Measurements from ENCODE around the gene MRPS14. TPM values are rescaled to one million over a fixed set of nuclear protein-coding genes. Genes with fewer than 3 reads are reported as not detected.

Gene MRPS14
- total RNA-seq, 1 experiment from 2014 or later = 25.1 TPM

GRCh38 chr1:174999936-175000696 lies 23.1 kb downstream of the MRPS14 start, which contains the start of gene CACYBP:
CACYBP (plus strand) TSS chr1:174999947; CDS start chr1:175000181, 234 bp downstream.
- in situ Hi-C loops (cut with HindIII; ENCODE audit: low pct_unique_long_range_greater_than_20kb, low sequenced_read_pairs) (no loop called here), intact Hi-C loops (cut with micrococcal nuclease; ENCODE audit: unreplicated experiment) (no loop called here)
- Histone ChIP-seq H3K4me3 (ENCODE audit: low read depth in 2 of 2, low read length in 2 of 2) (peak within 1 kb of the TSS; percentile 93 to 99), H3K9me3 (ENCODE audit: control insufficient read depth, insufficient read depth, low read depth, low read length) (no peaks in the 10 kb centered on the region), H3K4me1 (ENCODE audit: control insufficient read depth, insufficient read depth, low read length) (peaks cover 23% of the 10 kb centered on the region), H3K36me3 (ENCODE audit: control insufficient read depth, insufficient read depth, low read length) (peaks cover 4% of the 10 kb centered on the region), H3K27me3 (ENCODE audit: control insufficient read depth, insufficient read depth, low read length) (no peaks in the 10 kb centered on the region), H3K27ac (ENCODE audit: low read length) (peak within 1 kb of the TSS; percentile 100)
- TF ChIP-seq SIN3A (IDR thresholded peaks at IDR 0.05; ENCODE audit: borderline replicate concordance, insufficient read depth, low read depth, low read length) (peak; percentile 58; the same call in 1 of the 2 replicates), CTCF (IDR thresholded peaks at IDR 0.05) (no peak), REST (IDR thresholded peaks at IDR 0.05; ENCODE audit: insufficient read depth in 1 of 2, low read depth in 2 of 2, low read length in 1 of 2) (0 out of 4 replicates have a peak, but pooled peaks of 1 of the 2 experiments have one; percentile 62)
- ChIA-PET POLR2A (interaction anchor here (0.6 kb wide), 1 partner anchor 16 kb away, joined by 3 read pairs; no protein-coding TSS in a partner anchor), CTCF (no interaction called here)
- BruUV-seq (replicated peaks) = no TSS peak
- DNase-seq (ENCODE audit: low read depth, low spot score) (no peak), ATAC-seq (peak; percentile 89)

GRCh38 chr1:174999216-174999935 lies 23.8 kb downstream of the MRPS14 start:
- peak; percentile 94 for ATAC-seq
- ChIA-PET POLR2A (interaction anchor here (0.6 kb wide), 1 partner anchor 1245 kb away, joined by 10 read pairs; no protein-coding TSS in a partner anchor), CTCF (interaction anchor here (0.7 kb wide), 1 partner anchor 1026 kb away, joined by 3 read pairs; no protein-coding TSS in a partner anchor)
- Histone ChIP-seq H3K36me3 (ENCODE audit: control insufficient read depth, insufficient read depth, low read length) (peaks cover 4% of the 10 kb centered on the region; the same call in 1 of the 2 replicates), H3K4me3 (ENCODE audit: low read depth in 2 of 2, low read length in 2 of 2) (peak overlapping the region; percentile 93 to 99), H3K9me3 (ENCODE audit: control insufficient read depth, insufficient read depth, low read depth, low read length) (no peaks in the 10 kb centered on the region), H3K27me3 (ENCODE audit: control insufficient read depth, insufficient read depth, low read length) (no peaks in the 10 kb centered on the region), H3K27ac (ENCODE audit: low read length) (peak overlapping the region; percentile 100), H3K4me1 (ENCODE audit: control insufficient read depth, insufficient read depth, low read length) (peaks cover 23% of the 10 kb centered on the region)
- in situ Hi-C loops (cut with HindIII; ENCODE audit: low pct_unique_long_range_greater_than_20kb, low sequenced_read_pairs) (no loop called here), intact Hi-C loops (cut with micrococcal nuclease; ENCODE audit: unreplicated experiment) (no loop called here)
- DNase-seq (ENCODE audit: low read depth, low spot score) = peak; percentile 99
- TF ChIP-seq TCF7L2 (IDR thresholded peaks at IDR 0.05; ENCODE audit: low read depth, low read length) = peak; percentile 82
- no peak; the same call in 1 of the 2 replicates for TF ChIP-seq SIN3A (IDR thresholded peaks at IDR 0.05; ENCODE audit: borderline replicate concordance, insufficient read depth, low read depth, low read length)
- TF ChIP-seq CTCF (IDR thresholded peaks at IDR 0.05) = no peak
- TF ChIP-seq REST (IDR thresholded peaks at IDR 0.05; ENCODE audit: insufficient read depth in 1 of 2, low read depth in 2 of 2, low read length in 1 of 2) = 0 out of 4 replicates have a peak, but pooled peaks have one; percentile 15 to 19
- TF ChIP-seq POLR2AphosphoS5 (IDR thresholded peaks at IDR 0.05; ENCODE audit: low read depth, low read length) = peak; percentile 97
- BruUV-seq (replicated peaks) = no TSS peak

Data from Panc1 (cell line).